OCI-LY3 (cell line): Measurements from ENCODE around the gene VPS8.

Source experiments
- CTCF ChIP-seq: fragments of 200-600, 300-600 bp; sonication (generic); IDR thresholded peaks from 2 replicates; pipeline ENCODE4 v1.5.1; 2014; ENCODE audit warnings: antibody characterized with exemption, low read length, low read depth
- EZH2phosphoT487 ChIP-seq: fragments of 200-600 bp; shearing (Covaris generic); IDR thresholded peaks from 2 replicates; pipeline ENCODE4 v1.6.1; 2018; ENCODE audit warnings: antibody characterized with exemption, mixed run types, low read depth

GRCh38 chr3:184825121-184825820 lies 13.3 kb downstream of the VPS8 start:
- TF ChIP-seq CTCF (no peak), EZH2phosphoT487 (no peak)
